ENCODE data around the gene BCL2.

BCL2 gene

DNA sequence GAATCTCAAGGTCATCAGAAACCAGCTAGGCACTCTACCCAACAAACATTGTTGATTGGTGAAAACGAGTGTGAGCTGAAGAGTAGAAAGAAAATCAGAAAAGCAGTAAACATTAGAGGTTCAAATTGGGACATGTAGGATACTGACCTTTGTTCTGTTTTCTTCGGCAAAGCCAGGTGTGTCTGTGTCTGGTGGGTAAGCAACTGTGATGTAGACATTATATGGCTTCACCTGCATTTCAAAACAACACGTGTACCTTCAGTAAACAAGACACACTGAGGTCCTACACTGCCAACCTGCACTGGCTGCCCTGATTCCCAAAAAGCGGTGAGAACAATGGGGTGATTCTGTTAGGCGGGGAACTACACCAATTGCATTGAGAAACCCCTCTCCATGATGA, 24.7 kb upstream of the BCL2 start:
- DNase-seq (ENCODE audit: low read depth) = no peak
- H3K4me3 ChIP-seq (ENCODE audit: low read depth, low read length) = no peak overlapping the region
- TF ChIP-seq, protein P1, sequence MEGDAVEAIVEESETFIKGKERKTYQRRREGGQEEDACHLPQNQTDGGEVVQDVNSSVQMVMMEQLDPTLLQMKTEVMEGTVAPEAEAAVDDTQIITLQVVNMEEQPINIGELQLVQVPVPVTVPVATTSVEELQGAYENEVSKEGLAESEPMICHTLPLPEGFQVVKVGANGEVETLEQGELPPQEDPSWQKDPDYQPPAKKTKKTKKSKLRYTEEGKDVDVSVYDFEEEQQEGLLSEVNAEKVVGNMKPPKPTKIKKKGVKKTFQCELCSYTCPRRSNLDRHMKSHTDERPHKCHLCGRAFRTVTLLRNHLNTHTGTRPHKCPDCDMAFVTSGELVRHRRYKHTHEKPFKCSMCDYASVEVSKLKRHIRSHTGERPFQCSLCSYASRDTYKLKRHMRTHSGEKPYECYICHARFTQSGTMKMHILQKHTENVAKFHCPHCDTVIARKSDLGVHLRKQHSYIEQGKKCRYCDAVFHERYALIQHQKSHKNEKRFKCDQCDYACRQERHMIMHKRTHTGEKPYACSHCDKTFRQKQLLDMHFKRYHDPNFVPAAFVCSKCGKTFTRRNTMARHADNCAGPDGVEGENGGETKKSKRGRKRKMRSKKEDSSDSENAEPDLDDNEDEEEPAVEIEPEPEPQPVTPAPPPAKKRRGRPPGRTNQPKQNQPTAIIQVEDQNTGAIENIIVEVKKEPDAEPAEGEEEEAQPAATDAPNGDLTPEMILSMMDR (IDR thresholded peaks at IDR 0.05; ENCODE audit: insufficient read depth, low read depth, low read length, missing control alignments) = no peak

DNA sequence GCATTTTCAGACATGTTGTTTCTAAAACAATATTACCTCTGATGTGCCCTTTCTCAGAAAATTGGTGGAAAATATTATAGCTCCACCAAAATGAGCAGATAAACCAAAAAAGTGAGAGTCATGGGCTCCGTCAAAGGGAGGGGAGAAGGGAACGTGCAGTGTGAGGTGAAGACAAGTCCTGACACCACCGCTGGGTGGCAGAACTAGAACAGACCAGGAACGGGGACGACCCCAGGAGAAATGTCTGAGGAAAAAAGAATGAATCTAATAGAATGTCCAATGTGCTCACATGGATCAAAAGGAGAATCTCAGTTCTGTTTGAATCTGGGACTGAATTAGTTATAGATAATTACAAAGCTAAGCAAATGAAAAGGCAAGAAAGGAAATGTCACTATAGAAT, 22.6 kb upstream of the BCL2 start:
- H3K4me3 ChIP-seq (ENCODE audit: low read depth, low read length) = no peak overlapping the region
- DNase-seq (ENCODE audit: low read depth) = peak; percentile 61
- TF ChIP-seq, protein P1 (IDR thresholded peaks at IDR 0.05; ENCODE audit: insufficient read depth, low read depth, low read length, missing control alignments) = peak; percentile 67

DNA sequence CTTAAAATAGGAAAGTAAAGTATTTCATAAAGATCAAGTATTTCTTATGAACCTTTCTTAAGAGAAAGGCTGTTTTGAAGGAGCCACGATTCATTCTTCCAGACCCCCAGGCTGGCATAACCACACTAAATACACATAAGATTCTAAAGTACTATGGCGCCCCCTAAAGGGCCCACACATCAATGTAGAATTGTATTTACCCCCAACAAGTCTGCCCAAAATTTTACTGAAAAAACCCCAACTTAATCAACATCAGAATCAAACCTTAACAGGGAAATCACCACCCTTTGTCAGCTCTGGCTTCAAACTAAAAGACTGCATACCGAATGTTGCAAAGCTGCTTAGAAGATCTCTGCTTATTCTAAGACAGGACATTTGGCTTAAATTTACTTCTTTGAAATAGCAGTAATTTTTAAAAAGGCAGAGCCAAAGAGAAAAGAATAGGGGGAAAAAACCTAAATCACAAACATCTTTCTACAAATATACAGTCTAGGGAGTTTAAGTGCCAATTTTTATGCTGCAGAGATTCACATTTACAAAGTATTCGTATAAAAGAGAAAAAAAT, 20.4 kb upstream of the BCL2 start:
- DNase-seq (ENCODE audit: low read depth) = peak; percentile 66
- TF ChIP-seq, protein P1 (IDR thresholded peaks at IDR 0.05; ENCODE audit: insufficient read depth, low read depth, low read length, missing control alignments) = peak; percentile 45
- H3K4me3 ChIP-seq (ENCODE audit: low read depth, low read length) = no peak overlapping the region

DNA sequence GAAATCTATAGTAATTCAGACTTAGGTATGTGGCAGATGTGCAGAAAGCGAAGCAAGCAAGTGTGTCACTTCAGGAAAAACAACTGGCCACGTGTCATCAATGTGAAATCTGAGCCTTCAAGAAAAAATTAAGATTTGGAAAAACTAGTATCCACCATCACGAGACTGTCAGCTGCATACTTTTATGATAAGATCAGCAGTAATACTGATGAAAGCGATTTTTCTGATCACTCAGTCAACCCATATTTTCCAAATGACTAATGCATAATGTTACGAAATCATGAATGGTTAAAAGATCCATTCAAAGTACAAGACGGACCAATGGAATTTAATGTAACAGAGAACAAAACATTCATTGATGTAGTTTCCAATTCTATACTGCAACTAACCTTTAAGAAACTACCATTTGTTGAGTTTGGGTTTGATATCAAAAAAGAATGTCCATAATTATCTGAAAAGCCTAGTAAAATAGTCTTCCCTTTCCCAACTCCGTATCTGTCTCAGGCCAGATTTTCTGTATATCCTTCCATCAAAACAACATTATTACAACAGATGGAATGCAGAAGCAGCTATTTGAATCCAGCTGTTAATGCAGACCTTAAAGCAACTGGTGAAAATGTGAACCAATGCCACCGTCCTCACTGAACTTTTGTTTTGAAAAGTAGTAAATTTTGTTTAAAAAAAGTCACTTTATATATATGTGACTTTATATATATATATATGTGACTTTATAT, 17.0 kb upstream of the BCL2 start:
- DNase-seq (ENCODE audit: low read depth) = no peak
- no peak overlapping the region for H3K4me3 ChIP-seq (ENCODE audit: low read depth, low read length)
- TF ChIP-seq, protein P1 (IDR thresholded peaks at IDR 0.05; ENCODE audit: insufficient read depth, low read depth, low read length, missing control alignments) = no peak

DNA sequence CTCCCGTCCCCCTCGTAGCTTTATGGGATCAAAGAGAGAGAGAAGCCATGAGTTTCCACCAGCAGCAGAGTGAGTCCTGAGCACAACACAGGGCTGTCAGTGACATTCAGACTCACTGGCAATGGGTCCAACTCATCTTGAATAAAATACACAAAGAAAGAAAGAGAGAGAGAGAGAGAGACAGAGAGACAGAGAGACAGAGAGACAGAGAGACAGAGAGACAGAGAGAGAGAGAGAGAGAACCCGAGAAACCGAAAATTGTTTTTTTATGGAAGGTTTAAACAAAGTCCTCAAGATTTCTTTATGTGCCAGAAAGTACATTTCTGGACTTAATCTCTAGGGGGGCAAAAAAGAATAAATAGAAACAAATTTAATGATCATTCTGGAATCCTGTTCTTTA, 11.5 kb upstream of the BCL2 start:
- H3K4me3 ChIP-seq (ENCODE audit: low read depth, low read length) = no peak overlapping the region
- no peak for DNase-seq (ENCODE audit: low read depth)
- TF ChIP-seq, protein P1 (IDR thresholded peaks at IDR 0.05; ENCODE audit: insufficient read depth, low read depth, low read length, missing control alignments) = no peak

DNA sequence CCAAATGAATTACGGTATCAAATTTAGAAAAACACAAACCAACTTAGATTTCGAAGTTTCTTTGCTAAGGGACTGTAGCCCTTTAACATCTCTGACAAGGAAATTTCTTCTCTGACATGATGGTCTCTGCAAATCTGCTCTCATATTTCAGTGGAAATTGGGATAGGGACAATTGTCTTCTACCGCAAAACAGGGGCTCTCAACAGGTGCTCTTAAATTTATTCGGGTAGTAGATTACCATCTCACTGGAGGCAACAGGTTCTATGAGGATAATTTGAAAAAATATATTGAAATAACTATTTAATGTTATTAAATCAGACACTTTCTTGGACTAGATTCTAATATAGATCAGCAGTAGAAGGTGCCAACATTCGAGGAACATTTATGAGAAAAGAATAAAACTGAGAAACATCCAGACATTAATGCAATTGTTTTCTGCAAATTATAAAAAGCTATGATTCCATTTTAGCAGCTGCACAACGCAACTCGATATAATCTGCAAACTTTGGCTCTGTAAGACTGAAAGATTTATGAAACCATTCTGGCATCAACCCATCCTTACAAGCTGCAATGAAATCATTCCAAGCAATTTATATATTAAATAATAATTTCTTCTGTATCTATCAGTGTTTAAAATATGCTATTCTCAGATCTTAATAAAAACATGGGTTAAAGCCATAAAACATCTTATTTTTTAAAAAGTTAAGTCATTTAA, 10.0 kb upstream of the BCL2 start:
- TF ChIP-seq, protein P1 (IDR thresholded peaks at IDR 0.05; ENCODE audit: insufficient read depth, low read depth, low read length, missing control alignments) = no peak
- no peak for DNase-seq (ENCODE audit: low read depth)
- no peak overlapping the region for H3K4me3 ChIP-seq (ENCODE audit: low read depth, low read length)
